ENCODE results near the gene SLC6A8.
"Not testable (repeated sequence)": the region's sequence is repeated elsewhere in the genome, so short reads cannot be mapped to it uniquely, and the experiment has no call there.

The SLC6A8 gene

DNA sequence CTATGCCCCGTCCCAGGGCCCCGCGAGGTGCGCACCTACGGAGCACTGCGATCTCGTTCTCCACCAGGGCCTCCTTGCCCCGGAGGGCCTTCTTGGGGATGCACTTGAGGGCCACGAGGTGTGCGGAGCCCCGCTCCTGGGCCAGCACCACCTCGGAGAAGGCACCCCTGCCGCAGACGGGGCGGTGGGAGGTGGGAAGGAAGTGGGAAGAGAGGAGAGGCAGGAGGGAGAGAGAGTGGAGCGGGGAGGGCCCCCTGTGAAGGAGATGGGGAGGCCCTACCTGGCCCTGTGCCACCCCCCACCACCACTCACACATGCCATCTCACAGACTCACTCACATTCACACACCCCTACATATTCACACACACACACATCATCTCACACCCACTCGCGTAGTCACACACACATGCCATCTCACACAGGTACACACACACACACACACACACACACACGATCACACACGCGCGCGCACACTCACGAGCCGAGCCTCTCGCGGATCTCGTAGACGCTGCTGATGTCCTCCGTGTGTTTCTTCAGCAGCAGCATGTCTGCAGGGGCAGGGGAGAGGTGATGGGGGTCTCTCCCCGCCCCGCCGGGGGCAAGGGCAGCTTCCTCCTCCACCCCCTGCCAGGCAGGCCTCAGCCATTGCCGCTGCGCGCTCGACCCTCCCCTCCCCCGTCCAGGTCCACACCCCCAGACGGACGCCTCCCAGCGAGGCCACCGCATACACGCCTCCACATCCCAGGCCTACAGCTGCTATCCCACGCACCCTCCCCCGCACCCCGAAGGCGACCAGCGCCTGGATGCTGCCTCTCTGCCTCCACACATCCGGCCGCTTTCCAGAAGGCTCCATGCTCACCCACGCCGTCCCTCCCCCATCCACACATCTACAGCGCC, 14.9 kb upstream of the SLC6A8 start:
- DNase-seq, result no peak

DNA sequence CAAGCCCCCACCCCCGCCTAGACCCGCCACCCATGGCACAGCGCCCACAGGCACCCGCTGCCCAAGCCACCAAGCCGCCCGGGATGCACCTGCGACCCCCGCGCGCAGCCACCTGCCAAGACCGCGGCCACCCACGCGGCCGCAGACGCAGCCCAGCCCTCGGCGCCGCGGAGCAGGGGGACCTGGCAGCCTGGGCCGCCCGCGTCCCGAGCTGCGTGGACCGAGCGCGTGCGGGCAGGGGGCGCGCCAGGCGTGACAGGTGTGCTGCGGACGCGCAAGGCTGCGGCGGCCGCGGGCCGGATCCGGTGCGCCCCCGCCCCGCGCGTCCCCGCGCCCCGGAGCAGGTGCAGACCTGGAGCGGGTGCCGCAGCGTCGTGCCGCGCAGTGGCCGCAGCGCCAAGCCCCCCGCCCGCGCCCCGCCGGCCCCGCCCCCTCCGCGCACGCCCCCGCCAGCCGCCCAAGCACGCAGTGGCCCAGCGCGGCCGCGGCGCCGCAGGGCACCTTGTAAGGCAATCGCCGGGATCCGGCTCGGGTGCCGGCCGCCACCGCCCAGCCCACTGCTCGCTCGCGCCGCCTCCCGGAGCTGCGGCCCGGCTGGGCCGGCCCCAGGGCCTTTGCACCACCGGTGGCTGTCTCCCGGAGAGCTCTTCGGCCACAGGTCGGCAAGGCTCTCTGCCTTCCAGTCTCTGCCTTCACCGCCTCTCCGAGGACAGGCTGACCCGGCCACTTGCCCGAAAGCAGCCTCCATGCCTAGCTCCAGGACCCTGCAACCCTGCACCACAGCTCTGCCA, 14.1 kb upstream of the SLC6A8 start, which contains the start of gene PNCK:
Gene PNCK (minus strand): TSS at position 386 of the 791 bp plus-strand sequence. CDS start 737 bp downstream, outside the sequence.
- no peak for DNase-seq

DNA sequence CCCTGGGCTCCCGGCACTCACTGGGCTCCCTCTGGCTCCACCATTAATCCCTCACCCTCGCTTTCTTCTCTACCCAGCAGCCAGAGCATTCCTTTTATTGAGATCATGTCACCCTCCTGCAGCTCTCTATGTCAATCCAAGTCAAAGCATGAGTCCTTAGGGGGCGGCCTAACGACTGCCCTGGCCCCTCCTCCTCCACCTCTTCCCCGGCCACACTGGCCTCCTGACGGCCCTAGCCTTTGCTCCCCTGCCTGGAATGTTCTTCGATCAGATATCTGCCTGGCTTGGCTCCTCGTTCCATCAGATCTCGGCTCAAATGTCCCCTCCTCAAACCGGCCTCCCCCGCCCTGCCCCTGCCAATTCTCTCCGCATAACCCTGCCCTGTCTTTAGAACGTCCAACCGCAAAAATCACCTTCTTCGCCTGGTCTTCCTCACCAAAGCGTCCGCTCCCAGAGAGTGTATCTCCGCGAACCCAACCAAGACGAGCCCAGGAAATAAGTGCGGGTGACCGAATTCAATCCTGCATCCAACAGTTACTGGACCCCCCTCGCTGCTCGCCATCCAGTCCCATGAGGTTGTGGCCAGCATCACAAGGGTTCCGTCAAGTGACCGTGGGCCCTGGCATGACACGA, 13.4 kb upstream of the SLC6A8 start:
- DNase-seq, result no peak

DNA sequence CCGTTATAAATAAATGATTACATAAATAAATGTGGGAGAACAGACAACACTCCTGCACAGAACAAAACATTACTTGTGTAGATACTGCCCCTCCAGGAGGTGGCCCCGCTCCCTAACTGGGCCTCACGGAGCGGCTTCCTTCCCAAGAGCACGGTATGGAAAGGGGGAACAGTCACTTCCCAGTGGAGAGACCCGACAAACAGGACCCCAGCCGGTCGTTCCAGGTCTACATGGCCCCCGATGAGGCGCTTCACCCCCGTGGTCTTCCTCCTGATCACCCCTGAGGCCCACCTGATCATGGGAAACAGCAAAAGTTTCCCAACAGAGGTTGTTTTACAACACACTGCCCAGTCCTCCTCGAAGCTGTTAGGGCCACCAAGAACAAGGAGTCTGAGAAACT, 6.6 kb upstream of the SLC6A8 start:
- DNase-seq, result no peak

DNA sequence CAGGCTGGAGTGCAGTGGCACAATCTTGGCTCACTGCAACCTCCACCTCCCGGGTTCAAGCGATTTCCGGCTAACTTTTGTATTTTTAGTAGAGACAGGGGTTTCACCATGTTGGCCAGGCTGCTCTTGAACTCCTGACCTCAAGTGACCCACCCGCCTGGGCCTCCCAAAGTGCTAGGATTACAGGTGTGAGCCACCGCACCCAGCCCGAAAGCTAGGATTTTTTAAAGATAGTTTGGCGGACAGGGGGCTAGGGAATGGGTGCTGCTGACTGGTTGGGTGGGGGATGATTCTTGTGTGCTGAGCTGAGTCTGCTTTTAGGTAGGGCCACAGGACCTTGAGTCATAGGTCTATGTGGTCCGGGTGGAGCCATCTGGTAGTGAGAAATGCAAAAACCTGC, 4.2 kb upstream of the SLC6A8 start:
- not testable (repeated sequence) for DNase-seq

DNA sequence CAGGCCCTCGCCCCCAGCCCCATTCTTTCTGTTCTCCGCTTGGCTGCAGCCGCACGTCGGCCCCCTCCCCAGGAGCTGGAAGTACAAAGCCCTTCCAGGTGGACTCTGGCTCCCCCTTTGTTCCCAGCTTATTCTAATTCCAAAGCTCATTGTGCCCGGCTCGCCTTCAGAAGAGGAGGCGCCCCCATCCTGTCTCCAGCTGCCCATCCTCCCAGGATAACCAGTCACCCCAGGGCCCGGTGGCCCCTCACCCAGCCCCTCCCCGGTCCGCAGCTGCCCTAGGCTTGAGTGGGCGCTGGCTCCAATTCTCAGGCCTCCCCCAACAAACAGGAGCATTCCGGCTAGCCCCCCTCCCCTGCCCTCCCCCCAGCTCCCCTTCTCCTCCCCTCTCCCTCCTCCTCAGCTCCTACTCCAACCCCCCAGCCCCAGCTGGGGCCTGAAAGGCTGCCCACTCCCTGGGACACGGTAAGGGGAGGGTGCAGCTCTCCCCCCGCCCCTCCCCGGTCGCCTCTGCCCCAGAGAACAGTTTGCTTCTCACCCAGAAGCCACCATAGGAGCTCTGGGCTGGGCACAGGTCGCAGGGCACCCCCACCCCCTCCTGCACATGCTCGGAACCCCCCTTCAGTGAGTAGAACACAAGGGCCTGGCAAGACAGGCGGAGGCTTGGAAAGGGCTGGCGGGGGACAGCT, 3.1 kb upstream of the SLC6A8 start:
- DNase-seq, result no peak

DNA sequence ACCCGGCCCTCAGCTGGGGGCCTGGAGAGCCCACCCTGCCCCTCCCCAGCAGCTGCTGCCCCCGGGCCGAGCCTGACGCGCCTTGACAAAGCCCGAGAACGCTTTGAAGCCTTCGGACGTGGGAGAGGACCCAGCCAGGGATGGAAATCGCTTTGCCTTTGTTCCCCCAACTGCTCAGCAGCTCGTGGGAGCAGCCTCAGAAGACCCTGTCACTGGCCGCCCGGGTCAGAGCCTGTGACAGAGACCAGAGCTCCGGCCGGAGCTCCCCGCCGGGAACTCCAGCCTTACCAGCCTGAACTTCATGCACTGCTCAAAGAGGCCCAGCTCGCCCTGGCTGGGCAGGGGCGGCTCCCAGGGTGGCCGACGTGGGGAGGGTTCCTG, 2.6 kb upstream of the SLC6A8 start:
- no peak for DNase-seq

DNA sequence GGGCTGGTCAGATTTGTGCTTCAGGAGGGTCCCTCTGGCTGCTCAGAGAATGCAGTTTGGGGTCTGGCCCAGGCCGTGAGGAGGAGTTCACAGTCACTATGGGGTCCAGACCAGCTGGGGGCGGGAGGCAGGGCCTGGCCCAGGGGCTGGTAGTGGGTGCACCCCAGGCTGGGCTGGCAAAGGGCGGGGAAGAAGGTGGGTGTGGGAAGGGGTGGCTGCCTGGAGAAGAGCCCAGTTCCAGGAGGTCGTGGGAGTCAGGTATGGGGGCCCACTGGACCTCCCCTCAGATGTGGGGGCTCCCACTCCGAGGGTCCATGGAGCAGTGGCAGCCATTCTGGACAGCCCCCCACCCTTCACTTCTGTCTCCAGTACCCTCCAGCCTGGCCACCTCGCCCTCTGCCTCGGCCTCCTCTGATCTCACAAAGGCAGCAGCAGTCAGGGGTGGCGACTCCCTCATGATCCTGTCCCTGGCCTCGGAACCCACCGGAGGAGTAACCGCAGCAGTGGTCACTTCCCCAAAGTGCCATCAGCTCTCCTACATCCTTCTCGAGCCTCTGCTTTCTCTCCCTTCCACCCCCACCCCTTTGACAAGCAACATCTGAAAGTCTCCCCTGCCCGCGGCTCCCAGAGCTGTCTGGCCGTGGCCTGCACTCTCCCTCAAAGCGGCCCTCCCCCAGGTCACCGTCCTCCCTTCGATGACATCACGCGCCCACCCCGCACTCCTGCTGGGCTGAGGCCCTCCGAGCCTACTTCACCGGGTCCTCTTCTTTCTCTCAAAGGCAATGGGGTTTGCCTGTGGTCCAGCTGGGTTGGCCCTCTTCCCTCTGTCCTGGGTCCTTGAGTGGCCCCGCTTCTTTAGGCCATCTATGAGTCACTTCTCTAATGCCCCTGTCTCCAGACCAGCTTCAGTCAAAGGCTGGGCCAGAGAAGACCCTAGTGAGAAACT, 1.7 kb upstream of the SLC6A8 start:
- DNase-seq, result no peak

DNA sequence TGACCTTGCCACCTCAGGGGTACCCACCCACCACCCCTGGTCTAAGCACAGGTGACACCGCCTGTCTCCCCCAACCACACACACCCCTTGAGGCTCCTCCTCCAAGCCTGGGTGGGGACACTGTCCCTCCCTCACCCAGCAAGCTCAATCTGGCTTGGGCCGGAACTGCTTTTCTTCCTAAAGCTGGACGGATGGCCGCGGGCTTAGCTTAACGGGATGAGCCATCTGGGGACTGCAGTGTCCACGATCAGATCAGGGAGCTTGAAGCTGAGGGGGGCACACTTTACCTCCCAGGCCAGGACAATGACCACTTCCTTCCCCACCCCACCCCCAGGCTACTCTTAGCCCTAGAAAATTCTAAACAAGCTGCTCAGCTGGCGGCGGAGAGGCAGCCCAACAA, 1.0 kb upstream of the SLC6A8 start:
- no peak for DNase-seq

DNA sequence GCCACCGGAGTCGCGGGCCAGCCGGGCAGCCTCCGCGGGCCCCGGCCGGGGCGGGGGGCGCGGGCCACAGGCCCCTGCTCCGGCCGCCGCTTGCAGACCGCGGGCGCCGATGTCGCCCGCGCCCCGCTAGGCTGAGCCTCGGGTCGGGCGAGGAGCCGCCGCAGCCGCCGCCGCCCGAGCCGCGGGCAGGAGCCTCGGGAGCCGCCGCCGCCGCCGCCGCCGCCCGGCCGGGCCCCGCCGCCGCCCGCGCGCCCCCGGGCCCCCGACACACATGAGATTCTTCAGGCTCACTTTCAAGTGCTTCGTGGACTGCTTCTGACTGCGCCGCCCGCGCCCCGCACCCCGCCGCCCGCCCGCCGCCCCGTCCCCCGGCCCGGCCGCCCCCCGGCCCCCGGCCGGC, 345 bp downstream of the SLC6A8 start:
- no peak for DNase-seq

DNA sequence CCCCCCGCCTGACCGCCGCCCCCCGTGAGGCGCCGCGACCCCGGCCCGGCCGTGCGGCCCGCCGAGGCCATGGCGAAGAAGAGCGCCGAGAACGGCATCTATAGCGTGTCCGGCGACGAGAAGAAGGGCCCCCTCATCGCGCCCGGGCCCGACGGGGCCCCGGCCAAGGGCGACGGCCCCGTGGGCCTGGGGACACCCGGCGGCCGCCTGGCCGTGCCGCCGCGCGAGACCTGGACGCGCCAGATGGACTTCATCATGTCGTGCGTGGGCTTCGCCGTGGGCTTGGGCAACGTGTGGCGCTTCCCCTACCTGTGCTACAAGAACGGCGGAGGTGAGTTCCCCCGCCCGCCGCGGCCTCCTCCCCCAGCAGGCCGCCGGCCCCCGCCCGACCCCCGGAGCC, 780 bp downstream of the SLC6A8 start:
- DNase-seq, result no peak

DNA sequence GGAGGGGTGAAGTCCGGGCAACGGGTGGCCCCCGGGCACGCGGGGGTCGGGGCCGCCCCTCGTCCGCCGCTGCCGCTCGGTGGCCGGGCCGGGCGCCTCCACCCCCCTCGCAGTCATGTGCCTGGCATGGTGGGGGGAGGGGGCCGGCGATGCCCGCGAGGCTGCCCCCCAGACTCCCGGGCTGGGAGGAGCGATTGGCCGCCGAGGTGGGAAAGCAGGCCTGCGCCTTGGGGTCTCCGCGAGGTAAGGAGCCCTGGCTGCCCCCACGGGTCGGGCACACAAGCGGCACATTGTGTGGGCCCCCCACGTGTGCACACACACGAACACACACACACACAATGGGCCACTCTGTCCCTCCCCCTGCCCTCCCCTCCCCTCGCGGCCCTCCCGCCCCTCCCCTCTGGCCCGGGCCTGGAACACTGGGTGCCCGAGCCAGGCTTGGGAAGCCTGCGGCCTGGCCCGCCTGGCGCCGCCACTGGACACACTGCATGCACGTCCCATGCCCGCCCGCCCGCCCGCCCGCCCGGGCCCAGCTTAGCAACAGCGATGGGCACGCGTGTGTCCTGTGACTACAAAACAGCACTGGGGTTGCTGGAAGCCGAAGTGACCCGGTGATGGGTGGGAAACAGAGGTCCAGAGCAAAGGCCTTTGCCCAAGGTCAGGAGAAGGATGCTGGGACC, 1.3 kb downstream of the SLC6A8 start:
- DNase-seq, result no peak

DNA sequence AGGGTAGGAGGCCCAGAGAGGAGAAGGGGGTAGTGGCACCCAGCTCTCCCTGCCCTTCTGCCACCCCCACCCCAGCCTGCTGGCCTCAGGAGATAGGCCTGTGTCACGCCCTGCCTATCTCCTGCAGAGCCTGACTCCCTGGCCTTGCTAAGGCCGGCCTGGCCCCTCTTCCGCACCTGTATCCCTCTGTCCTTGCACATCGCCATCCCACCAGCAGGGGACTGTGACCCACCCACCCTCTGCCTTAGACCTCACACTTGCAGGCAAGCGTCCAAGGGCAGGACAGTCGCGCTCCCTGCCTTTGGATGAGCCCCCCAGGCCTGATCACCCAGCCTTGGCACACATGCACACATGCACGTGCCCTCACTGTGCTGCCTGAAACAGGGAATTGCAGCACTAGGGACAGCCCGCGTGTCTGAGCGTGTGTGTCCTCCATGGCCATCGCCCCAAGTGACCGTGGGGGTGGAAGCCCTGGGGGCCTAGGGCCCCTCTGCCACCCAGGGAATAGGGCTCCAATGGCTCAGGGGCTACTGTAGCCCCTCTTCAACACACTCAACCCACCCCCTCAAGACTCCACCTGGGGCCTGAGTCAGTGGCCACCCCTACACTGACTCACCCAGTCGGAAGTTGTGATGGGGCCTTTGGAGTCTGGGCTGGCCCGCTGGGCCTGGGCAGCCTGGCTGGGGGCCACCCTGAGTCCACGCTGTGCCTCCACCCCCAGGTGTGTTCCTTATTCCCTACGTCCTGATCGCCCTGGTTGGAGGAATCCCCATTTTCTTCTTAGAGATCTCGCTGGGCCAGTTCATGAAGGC, 2.1 kb downstream of the SLC6A8 start:
- no peak for DNase-seq

DNA sequence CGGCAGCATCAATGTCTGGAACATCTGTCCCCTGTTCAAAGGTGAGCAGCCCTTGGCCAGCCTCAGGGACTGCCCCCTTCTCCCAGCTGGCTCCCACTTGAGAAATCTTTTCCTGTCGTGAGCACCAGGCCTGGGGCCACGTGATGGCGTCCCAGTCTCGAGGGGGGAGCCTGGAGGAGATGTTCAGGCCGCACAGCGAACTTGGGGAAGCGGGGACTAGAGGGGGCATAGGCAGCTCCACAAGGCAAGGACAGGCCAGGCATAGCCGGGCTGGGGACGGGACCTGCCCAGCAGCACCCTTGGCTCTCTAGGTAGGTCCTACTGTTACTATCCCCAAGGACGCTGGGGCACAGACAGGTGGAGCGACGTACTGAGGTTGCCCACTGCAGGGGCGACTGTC, 2.7 kb downstream of the SLC6A8 start:
- no peak for DNase-seq

DNA sequence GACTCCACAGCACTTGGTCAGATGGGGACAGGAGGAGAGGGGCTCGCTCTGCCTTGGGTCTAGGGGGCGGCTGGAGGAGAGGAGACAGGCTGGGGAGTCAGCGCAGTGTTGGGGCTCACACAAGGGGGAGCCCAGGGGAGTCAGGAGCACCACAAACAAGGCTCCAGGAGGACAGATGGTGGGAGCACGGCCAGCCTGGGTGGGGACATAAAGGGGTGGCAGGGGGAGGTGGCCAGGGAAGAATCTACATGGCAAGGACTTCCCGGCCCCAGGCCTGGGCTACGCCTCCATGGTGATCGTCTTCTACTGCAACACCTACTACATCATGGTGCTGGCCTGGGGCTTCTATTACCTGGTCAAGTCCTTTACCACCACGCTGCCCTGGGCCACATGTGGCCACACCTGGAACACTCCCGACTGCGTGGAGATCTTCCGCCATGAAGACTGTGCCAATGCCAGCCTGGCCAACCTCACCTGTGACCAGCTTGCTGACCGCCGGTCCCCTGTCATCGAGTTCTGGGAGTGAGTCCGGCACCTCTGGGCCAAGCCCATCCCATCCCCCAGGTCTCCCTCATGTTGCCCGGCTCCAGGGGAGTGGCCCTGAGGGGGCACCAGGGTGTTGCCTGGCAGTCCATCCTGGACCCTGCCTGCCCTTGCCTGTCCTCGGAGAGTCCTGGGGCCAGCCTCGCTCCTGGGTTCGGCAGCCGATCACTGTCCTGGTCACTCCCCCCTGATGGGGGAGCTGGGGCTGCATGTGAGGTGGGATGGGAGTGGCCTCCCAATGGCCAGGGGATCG, 3.5 kb downstream of the SLC6A8 start:
- not testable (repeated sequence) for DNase-seq

DNA sequence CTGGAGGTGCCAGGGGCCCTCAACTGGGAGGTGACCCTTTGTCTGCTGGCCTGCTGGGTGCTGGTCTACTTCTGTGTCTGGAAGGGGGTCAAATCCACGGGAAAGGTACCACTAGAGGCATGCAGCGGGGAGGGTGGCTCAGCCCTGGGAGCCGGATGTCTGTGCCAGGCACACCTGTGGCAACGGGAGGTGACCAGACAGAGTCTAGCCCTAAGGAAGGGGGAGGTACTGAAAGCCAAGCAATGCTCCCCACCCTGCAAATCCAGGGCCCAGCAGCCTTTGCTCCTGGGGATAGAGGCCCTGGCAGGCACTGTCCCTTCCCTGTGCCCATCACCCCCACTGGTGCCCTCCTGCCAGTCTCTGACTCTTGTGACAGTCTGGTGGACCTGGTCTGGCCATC, 4.3 kb downstream of the SLC6A8 start:
- DNase-seq, result no peak

DNA sequence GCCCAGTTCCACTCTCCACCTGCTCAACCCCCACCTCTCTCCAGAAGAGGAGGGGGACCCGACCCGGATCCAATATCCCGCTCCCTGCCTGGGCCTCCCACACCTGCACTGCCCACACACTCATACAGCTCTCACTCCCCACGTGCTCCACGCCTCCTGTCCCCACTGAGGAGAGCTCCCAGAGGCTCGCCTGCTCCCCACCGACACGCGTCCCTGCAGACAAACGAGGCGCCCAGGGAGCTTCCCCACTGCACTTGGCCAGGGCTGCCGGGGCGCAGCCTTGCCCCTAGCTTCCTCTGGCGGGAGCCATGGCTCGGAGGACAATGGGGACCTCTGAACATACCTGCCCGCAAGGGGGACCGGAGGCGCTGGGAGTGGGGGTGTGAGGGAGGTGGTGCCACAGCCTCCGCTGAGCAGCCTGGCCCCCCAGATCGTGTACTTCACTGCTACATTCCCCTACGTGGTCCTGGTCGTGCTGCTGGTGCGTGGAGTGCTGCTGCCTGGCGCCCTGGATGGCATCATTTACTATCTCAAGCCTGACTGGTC, 5.0 kb downstream of the SLC6A8 start:
- DNase-seq, result no peak

DNA sequence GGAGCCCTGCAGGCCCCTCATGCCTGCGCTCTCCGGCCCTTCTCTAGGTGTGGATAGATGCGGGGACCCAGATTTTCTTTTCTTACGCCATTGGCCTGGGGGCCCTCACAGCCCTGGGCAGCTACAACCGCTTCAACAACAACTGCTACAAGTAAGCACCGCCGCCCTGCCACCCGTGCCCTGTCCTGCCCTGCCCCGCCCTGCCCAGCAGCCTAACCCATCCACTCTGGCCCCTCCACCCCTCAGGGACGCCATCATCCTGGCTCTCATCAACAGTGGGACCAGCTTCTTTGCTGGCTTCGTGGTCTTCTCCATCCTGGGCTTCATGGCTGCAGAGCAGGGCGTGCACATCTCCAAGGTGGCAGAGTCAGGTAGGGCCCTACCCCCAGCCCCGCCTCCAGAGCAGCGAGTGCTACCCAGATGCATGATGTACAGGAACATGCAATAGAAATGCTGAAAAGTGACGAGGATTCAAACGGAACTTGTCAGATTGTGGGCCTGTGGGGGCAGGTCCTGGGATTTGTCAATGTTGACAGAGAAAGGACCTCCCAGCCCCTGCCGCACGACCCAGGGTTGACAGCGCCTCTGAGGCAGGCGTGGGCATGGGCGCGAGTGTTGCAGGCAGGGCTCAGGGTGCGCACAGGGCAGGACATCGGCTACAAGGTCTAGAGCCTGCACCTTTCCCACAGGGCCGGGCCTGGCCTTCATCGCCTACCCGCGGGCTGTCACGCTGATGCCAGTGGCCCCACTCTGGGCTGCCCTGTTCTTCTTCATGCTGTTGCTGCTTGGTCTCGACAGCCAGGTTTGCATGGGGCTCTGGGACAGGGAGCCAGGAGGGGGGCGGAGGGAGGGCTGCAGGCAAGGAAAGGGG, 5.7 kb downstream of the SLC6A8 start:
- DNase-seq, result no peak

Data from activated CD4-positive, alpha-beta T cell treated with anti-CD3 and anti-CD28 coated beads for 1 hour (primary cell).